Neuronal stem cell (in vitro differentiated cells): ENCODE results near the gene EXOG.
A peak's percentile ranks its signal among the peaks of the same experiment; 100 is the strongest.

ENCODE experiments used
- DNase-seq: peaks from one replicate; pipeline ENCODE4 v3.0.0-alpha.2; 2013; ENCODE audit warnings: low spot score
- H2AFZ ChIP-seq: one replicate; pipeline ENCODE4 v1.6.1; 2013; ENCODE audit warnings: mild to moderate bottlenecking, low read length, inconsistent platforms
- H2AK5ac ChIP-seq: 2 replicates; pipeline ENCODE4 v1.6.1; 2013; ENCODE audit warnings: low read depth, mild to moderate bottlenecking, inconsistent platforms, low read length, moderate library complexity, mixed read lengths
- H2BK120ac ChIP-seq: 2 replicates; pipeline ENCODE4 v1.6.1; 2013; ENCODE audit warnings: low read depth, mild to moderate bottlenecking, inconsistent platforms, low read length, moderate library complexity, mixed read lengths
- H2BK12ac ChIP-seq: one replicate; pipeline ENCODE4 v1.6.1; 2013; ENCODE audit warnings: low read length, inconsistent platforms
- H2BK15ac ChIP-seq: 2 replicates; pipeline ENCODE4 v1.6.1; 2013; ENCODE audit warnings: mild to moderate bottlenecking, low read length, inconsistent platforms, mixed read lengths
- H2BK5ac ChIP-seq: one replicate; pipeline ENCODE4 v1.6.1; 2013; ENCODE audit warnings: inconsistent platforms, mild to moderate bottlenecking, low read length, moderate library complexity
- H3K14ac ChIP-seq: one replicate; pipeline ENCODE4 v1.6.1; 2013; ENCODE audit warnings: low read length, inconsistent platforms
- H3K18ac ChIP-seq: 2 replicates; pipeline ENCODE4 v1.6.1; 2013; ENCODE audit warnings: low read length, inconsistent platforms
- H3K23ac ChIP-seq: 2 replicates; pipeline ENCODE4 v1.6.1; 2013; ENCODE audit warnings: low read depth, mild to moderate bottlenecking, mixed read lengths, low read length, inconsistent platforms; ENCODE audit not compliant: poor library complexity
- H3K27ac ChIP-seq: replicated peaks from 3 replicates; pipeline ENCODE4 v1.5.1; 2013; ENCODE audit warnings: low read length, inconsistent platforms
- H3K27me3 ChIP-seq, 3 experiments: 2 replicates each; pipeline ENCODE4 v1.6.1; 2013; ENCODE audit warnings: low read length in 3 of 3, mild to moderate bottlenecking in 2 of 3, inconsistent platforms in 1 of 3, low read depth in 1 of 3, mixed read lengths in 1 of 3, moderate library complexity in 1 of 3; ENCODE audit not compliant: control insufficient read depth in 3 of 3, insufficient read depth in 3 of 3
- H3K36me3 ChIP-seq, 2 donors: replicated peaks in 1 of 2; 2 replicates each; pipeline ENCODE4 v1.6.1; 2013; ENCODE audit warnings: low read length in 2 of 2; ENCODE audit not compliant: control insufficient read depth in 2 of 2, insufficient read depth in 2 of 2
- H3K4ac ChIP-seq: 2 replicates; pipeline ENCODE4 v1.6.1; 2013; ENCODE audit warnings: inconsistent platforms, mild to moderate bottlenecking, low read length, moderate library complexity
- H3K4me1 ChIP-seq, 2 donors: 1 replicate in 1 of 2; 2 replicates in 1 of 2; pipeline ENCODE4 v1.6.1; 2013; ENCODE audit warnings: low read length in 2 of 2, low read depth in 1 of 2; ENCODE audit not compliant: control insufficient read depth in 2 of 2, insufficient read depth in 1 of 2
- H3K4me2 ChIP-seq: one replicate; pipeline ENCODE4 v1.6.1; 2013; ENCODE audit warnings: mild to moderate bottlenecking, low read length, inconsistent platforms; ENCODE audit not compliant: insufficient read depth, poor library complexity, severe bottlenecking
- H3K4me3 ChIP-seq, 2 donors: 2 replicates each; pipeline ENCODE4 v1.5.1; 2013; ENCODE audit warnings: low read length in 2 of 2, mild to moderate bottlenecking in 2 of 2, inconsistent platforms in 1 of 2, moderate library complexity in 1 of 2
- H3K79me1 ChIP-seq: one replicate; pipeline ENCODE4 v1.6.1; 2013; ENCODE audit warnings: low read depth, mild to moderate bottlenecking, inconsistent platforms, low read length, moderate library complexity
- H3K9ac ChIP-seq: one replicate; pipeline ENCODE4 v1.6.1; 2013; ENCODE audit warnings: mild to moderate bottlenecking, low read depth, low read length, inconsistent platforms; ENCODE audit not compliant: poor library complexity
- H3K9me3 ChIP-seq, 2 donors: replicated peaks in 1 of 2; 2 replicates each; pipeline versions ENCODE3 to v1.6.1; 2013; ENCODE audit warnings: low read length in 2 of 2, mild to moderate bottlenecking in 2 of 2, inconsistent platforms in 1 of 2, low read depth in 1 of 2, mixed read lengths in 1 of 2, moderate library complexity in 1 of 2; ENCODE audit not compliant: control insufficient read depth in 2 of 2, insufficient read depth in 1 of 2
- H4K8ac ChIP-seq: one replicate; pipeline ENCODE4 v1.6.1; 2013; ENCODE audit warnings: low read depth, mild to moderate bottlenecking, inconsistent platforms, low read length, moderate library complexity
- H4K91ac ChIP-seq: one replicate; pipeline ENCODE4 v1.6.1; 2013; ENCODE audit warnings: low read length, low read depth, mild to moderate bottlenecking, inconsistent platforms; ENCODE audit not compliant: poor library complexity
- WGBS, 2 donors: extraction: QIAGEN DNeasy Blood & Tissue Kit; methylation state at CpG; one replicate each; pipeline ENCODE4 v1.1.7; 2013; ENCODE audit warnings: missing lambda C conversion rate in 2 of 2, mixed read lengths in 1 of 2; ENCODE audit not compliant: insufficient read length in 2 of 2, insufficient replicate concordance in 1 of 2; ENCODE audit errors: extremely low coverage in 2 of 2; 5-methylcytosine and 5-hydroxymethylcytosine counted together

EXOG gene

GRCh38 chr3:38554127-38554827 is 58.1 kb downstream of the EXOG start:
- no peak overlapping the region for H3K27ac ChIP-seq
- H3K79me1 ChIP-seq: no peaks in the 10 kb centered on the region
- H3K4me1 ChIP-seq: no peaks in the 10 kb centered on the region
- DNase-seq: no peak
- H4K8ac ChIP-seq: no peak overlapping the region
- H2AFZ ChIP-seq: no peak overlapping the region
- no peak overlapping the region for H2BK5ac ChIP-seq
- H3K27me3 ChIP-seq: no peaks in the 10 kb centered on the region
- H3K18ac ChIP-seq: no peak overlapping the region
- WGBS, 2 donors: no CpG with 5 or more reads among the region's 8 CpGs
- no peak overlapping the region for H4K91ac ChIP-seq
- peaks cover 0 to 4% of the 10 kb centered on the region in 2 donors for H3K9me3 ChIP-seq
- H3K4me2 ChIP-seq: no peak overlapping the region
- no peak overlapping the region for H3K4me3 ChIP-seq
- no peak overlapping the region for H3K9ac ChIP-seq
- no peak overlapping the region for H3K4ac ChIP-seq
- H2AK5ac ChIP-seq: no peak overlapping the region
- H2BK120ac ChIP-seq: no peak overlapping the region
- H2BK12ac ChIP-seq: no peak overlapping the region
- H3K36me3 ChIP-seq: peaks cover 0 to 2% of the 10 kb centered on the region in 2 donors
- H2BK15ac ChIP-seq: no peak overlapping the region
- H3K23ac ChIP-seq: no peak overlapping the region
- H3K14ac ChIP-seq: no peak overlapping the region

- H4K91ac ChIP-seq: no peak overlapping the region
Observed at GRCh38 chr3:38555149-38555840, 59.2 kb downstream of the EXOG start.

GRCh38 chr3:38555926-38556325 is 59.8 kb downstream of the EXOG start:
- no peak overlapping the region for H2BK15ac ChIP-seq
- H3K9me3 ChIP-seq: peaks cover 0 to 6% of the 10 kb centered on the region in 2 donors
- H4K91ac ChIP-seq: no peak overlapping the region
- no peak overlapping the region for H3K9ac ChIP-seq
- no peak overlapping the region for H3K27ac ChIP-seq
- no peak overlapping the region for H2AFZ ChIP-seq
- no peak overlapping the region for H2AK5ac ChIP-seq
- H2BK12ac ChIP-seq: no peak overlapping the region
- no peak overlapping the region for H3K4ac ChIP-seq
- no peak overlapping the region for H3K23ac ChIP-seq
- H3K36me3 ChIP-seq: peaks cover 0 to 2% of the 10 kb centered on the region in 2 donors
- H2BK5ac ChIP-seq: no peak overlapping the region
- no peak for DNase-seq
- H3K4me3 ChIP-seq: no peak overlapping the region
- no peak overlapping the region for H4K8ac ChIP-seq
- H3K14ac ChIP-seq: no peak overlapping the region
- no peaks in the 10 kb centered on the region for H3K4me1 ChIP-seq
- H3K79me1 ChIP-seq: no peaks in the 10 kb centered on the region
- no peak overlapping the region for H2BK120ac ChIP-seq
- H3K27me3 ChIP-seq: peaks cover 0 to 3% (median 0%) of the 10 kb centered on the region in 3 experiments
- no peak overlapping the region for H3K4me2 ChIP-seq
- H3K18ac ChIP-seq: no peak overlapping the region
- no CpG with 5 or more reads among the region's 2 CpGs for whole genome bisulfite sequencing, 2 donors

More at GRCh38 chr3:38555149-38555840, 59.2 kb downstream of the EXOG start:
- H2BK12ac ChIP-seq: no peak overlapping the region
- H2AFZ ChIP-seq: no peak overlapping the region
- no peak for DNase-seq
- no peak overlapping the region for H3K14ac ChIP-seq
- peaks cover 0 to 6% of the 10 kb centered on the region in 2 donors for H3K9me3 ChIP-seq
- H3K4me3 ChIP-seq: no peak overlapping the region
- H4K8ac ChIP-seq: no peak overlapping the region
- H3K4me2 ChIP-seq: no peak overlapping the region
- H2AK5ac ChIP-seq: no peak overlapping the region
- H3K23ac ChIP-seq: no peak overlapping the region
- no peaks in the 10 kb centered on the region for H3K4me1 ChIP-seq
- no peak overlapping the region for H3K27ac ChIP-seq
- no peak overlapping the region for H3K4ac ChIP-seq
- no peak overlapping the region for H2BK15ac ChIP-seq
- no CpG with 5 or more reads among the region's 6 CpGs for WGBS, 2 donors
- H3K79me1 ChIP-seq: no peaks in the 10 kb centered on the region
- H3K18ac ChIP-seq: no peak overlapping the region
- peaks cover 0 to 2% of the 10 kb centered on the region in 2 donors for H3K36me3 ChIP-seq
- H2BK120ac ChIP-seq: no peak overlapping the region
- no peak overlapping the region for H3K9ac ChIP-seq
- H2BK5ac ChIP-seq: no peak overlapping the region
- H3K27me3 ChIP-seq: no peaks in the 10 kb centered on the region

- WGBS, 2 donors: no CpG with 5 or more reads among the region's 4 CpGs
- DNase-seq: no peak
- no peak overlapping the region for H3K14ac ChIP-seq
Observed at GRCh38 chr3:38556640-38557358, 60.7 kb downstream of the EXOG start.

More at GRCh38 chr3:38556640-38557358, 60.7 kb downstream of the EXOG start:
- Histone ChIP-seq H3K27me3 (peaks cover 0 to 6% (median 0%) of the 10 kb centered on the region in 3 experiments), H3K23ac (no peak overlapping the region), H3K79me1 (no peaks in the 10 kb centered on the region), H2BK12ac (no peak overlapping the region), H3K18ac (peak overlapping the region; percentile 23), H2AFZ (no peak overlapping the region), H3K27ac (no peak overlapping the region), H2BK5ac (no peak overlapping the region), H2BK120ac (no peak overlapping the region), H3K4me2 (no peak overlapping the region), H3K36me3 (no peaks in the 10 kb centered on the region), H3K4ac (no peak overlapping the region), H2BK15ac (no peak overlapping the region), H4K91ac (no peak overlapping the region), H3K9ac (peak overlapping the region; percentile 27), H4K8ac (no peak overlapping the region), H3K4me1 (no peaks in the 10 kb centered on the region), H3K4me3 (no peak overlapping the region), H3K9me3 (peaks cover 0 to 6% of the 10 kb centered on the region in 2 donors), H2AK5ac (no peak overlapping the region)
